Stimulated activated CD4-positive, alpha-beta T cell treated with anti-CD3 and anti-CD28 coated beads, Interleukin-12 subunit alpha, Interleukin-12 subunit beta, amount 100 ng/mL, for 4 hours (primary cell): Measurements from ENCODE around the gene WDR36.

ENCODE experiments used
- DNase-seq: peaks from one replicate; pipeline ENCODE4 v3.0.0-alpha.2; 2020

The WDR36 gene

DNA sequence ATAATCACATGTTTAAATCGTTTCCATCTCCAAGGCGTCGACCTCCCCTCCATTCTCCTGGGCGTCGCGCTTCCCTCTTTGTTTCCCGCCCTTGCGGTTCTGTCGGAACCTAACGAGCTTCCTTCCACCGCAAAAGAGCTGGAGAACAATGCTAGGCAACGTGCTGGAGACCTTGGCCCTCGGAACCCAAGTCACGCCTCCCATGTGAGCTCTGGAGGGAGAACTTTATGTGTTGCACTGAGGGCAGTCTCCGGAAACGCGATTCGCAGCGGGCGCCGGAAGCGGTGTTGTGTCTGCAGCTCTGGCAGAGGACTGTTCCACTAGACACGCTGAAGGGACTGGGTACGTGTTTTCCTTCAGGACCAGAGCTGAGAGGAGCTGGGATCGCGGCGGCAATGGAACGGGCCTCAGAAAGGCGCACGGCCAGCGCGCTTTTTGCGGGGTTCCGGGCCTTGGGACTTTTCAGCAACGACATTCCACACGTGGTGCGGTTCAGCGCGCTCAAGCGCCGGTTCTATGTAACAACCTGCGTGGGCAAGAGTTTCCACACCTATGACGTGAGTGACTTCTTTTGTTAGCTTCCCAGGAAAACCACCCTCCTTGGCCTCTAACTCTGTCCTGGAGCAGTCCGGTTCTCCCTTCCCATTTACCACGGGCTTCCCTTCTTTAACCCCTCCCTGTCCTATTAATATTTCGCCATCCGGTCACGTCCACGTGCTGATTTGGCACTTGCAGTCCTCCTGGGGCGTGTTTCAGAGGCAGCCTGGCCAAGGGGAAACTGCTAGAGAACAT is at the start of gene WDR36:
Gene WDR36 (plus strand): TSS at position 287 of the 792 bp plus-strand sequence. CDS start 109 bp downstream, at position 396.
- DNase-seq: peak; percentile 85

DNA sequence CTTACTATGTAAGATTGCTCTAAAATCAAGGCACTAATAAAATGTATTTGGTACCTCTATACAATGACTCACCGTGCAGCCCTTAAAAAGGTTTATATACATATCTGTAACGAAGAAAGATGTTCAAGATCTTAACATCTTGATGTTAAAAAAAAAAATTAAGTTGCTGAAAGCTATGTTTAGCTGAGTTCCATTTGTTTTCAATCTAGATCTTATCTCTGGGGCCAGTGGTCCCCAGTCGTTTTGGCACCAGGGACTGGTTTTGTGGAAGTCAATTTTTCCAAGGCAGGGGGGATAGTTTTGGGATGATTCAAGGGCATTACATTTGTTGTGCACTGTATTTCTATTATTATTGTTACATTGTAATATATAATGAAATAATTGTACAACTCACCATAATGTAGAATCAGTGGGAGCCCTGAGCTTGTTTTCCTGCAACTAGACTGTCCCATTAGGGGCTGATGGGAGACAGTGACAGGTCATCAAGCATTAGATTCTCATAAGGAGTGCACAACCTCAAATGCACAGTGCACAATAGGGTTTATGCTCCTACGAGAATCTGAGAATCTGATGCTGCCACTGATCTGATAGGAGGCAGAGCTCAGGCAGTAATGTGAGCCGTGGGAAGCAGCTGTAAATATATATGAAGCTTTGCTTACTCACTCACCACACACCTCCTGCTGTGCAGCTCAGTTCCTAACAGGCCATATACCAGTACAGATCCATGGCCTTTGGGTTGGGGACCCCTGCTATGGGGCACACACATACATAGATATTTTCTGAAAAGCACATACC is 48.2 kb upstream of the WDR36 start:
- DNase-seq: no peak

DNA sequence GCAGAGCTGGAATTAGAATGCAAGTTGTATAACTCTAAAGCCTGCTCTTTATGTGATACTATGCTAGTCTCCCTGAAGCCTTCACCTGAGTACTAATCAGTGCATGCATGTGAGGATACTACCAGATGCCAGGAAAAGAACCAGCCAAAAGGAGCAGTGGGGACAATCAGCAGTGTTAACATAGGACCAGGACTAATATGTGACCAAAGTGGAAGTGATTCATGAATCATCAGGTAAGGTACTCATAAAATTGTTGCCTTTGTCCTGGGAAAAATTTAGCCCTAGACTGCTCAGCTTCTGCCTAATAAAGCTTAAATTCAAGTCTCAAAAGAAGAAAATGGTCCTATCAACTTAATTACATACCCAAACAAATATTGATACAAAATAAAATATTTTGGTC is 34.1 kb upstream of the WDR36 start:
- no peak for DNase-seq

DNA sequence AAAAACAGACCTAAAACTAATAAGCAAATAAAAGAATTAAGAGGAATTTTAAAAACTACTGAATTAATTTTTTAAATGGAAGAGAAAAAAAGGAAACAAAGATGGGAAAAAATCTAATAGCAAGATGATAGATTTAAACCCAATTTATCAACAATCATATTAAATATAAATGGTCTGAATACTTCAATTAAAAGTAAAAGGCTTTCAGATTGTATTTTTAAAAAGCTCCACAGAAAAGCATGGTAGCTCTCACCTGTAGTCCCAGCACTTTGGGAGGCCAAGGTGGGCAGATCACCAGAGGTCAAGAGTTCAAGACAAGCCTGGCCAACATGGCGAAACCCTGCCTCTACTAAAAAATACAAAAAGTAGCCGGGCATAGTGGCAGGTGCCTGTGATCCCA is 32.0 kb upstream of the WDR36 start:
- DNase-seq: no peak

DNA sequence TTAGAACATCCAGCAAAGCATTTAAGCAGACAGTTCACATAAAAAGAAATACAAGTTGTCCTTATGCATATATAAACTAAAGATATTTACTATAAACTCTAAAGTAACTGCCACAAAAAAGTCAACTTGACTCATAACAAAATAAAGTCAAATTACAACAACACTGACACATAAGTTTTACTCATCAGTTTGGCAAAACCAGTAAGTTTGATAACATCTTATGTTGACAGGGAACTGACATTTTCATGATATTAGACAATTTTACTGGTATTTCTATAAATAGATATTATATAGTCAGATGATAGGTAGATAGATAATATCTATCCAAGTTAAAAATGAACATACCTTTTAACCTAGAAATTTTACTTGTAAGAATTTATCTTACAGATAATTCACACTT is 30.5 kb upstream of the WDR36 start:
- no peak for DNase-seq

DNA sequence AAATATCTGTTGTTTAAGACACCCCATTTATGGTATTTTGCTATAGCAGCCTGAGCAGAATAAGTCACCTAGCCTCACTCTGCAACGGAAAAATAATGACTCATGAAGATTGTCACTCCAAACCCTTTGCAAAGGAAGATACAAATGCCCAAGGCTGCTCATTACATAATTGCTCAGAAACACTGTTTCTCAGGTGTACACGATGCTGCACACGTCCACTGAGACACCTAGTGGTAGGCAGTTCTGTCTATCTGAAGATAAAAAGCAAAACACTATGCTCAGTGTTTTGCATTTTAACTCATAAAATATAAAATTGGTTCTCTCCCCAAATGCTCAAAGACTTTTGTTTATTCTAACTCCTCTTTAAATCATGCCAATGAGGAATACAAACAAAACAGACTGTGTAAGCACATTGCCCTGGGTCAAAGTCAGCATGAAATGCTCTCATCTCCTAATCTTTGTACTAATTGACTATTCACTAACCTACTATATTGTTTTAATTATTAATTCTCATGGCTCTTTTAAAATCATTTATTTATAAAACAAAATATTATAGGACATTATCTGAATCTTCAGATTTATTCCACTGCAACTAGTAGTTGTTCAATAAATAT is 28.3 kb upstream of the WDR36 start:
- no peak for DNase-seq

DNA sequence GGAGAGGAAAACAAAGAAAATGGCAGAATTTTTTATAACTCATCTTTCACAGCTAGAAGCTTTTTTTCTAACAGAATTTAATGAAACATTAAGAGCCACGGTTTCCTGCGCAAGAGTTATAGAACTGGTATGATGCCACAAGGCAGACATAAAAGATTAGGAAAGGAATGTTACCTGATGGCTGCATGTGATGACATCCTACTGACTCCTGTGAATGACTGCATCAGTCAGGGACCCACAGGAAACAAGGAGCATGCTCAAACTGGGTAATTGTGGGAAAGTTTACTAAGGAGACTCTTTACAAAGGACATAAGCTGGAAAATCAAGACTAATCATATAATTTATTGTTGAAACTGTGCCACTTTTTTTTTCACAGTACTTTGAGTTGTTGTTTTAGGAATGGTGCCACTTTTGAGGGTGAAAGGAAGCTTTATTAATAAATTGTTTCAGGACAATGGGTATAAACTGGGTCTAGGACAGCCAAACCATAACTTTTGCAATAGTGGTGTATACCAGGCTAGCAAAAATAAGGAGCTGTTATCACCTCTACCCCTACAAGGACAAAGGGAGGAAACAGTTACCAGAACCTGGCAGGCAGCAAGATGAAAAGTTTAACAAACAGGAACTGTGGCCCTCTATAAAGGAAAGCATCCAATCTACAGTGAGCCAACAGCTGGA is 25.7 kb upstream of the WDR36 start:
- DNase-seq: no peak

DNA sequence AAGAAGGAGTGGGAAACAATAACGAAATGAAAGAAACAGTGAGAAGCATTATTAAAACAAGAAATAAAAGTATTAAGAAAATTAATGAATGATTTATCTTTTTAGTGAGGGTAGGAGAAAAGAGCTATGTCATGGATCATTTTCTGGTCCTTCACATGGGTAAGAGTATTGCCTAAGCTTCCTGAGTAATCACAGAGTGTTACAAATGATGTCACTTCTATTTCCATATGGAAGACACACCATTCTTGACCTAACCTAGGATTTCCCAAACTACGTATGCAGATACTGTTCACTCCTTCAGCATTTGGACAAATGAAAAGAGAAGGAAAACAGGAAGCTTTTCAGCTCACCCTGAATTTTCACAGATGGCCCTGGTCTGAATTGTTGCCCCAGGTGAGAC is 23.9 kb upstream of the WDR36 start:
- no peak for DNase-seq

DNA sequence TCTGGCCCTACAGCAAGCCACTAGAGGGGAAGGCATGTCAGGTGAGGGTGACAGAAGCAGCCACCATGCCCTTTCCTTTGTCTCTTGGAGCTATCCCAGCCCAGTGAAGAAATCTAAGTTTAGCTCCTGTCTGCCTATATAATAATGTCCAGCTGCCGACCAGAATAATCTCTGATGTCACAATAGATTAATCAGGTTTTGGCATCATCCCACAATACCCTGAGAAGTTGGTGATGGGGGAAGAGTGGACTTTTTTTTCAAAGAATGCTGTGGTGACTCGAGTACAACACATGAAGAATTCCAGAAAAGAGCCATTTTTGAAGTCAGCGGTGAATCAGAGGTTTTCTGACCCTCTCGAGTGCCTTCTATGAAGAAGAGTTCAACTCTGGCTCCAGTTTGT is 22.3 kb upstream of the WDR36 start:
- no peak for DNase-seq

DNA sequence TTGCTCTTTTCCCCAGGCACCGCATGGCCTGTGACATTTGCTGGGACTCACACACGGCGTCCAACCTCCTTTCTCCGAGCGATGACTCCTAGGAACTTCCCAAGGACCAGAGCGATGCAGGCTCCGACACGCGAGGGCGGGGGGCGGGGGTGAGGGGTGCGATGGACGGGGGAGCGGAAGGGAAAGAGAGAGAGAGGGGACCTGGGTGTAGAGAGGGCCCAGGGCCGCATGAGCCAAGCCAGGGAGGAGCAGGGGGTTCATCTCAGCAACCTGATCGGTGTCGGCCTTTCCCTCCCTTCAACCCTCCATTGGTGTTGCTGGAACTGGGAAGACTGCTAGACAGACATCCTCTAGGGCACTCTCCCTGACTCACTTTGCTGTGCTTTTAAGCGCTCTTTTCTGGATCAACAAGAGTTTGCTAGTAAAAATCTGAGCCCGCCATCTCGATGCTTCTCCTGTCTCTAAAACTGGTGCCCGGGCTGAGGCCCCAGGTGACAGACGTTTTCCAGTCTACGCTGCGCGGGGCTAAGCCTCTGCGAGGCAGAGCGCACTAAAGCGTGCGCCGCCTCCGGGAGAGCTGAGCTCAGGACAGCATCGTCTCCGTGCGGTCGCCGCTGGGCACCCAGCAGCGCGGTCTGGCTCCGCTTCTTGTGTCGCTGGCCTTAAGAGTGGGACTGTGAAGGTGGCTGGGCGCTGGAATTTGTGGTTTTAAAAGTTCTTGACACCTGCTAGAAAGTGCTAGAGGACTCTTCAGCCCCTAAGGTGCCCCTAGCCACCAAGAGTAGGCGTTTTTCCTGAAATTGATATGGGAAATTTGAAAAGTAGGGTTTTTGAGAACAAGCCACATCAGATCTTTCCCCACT is 21.6 kb upstream of the WDR36 start:
- peak; percentile 25 for DNase-seq

DNA sequence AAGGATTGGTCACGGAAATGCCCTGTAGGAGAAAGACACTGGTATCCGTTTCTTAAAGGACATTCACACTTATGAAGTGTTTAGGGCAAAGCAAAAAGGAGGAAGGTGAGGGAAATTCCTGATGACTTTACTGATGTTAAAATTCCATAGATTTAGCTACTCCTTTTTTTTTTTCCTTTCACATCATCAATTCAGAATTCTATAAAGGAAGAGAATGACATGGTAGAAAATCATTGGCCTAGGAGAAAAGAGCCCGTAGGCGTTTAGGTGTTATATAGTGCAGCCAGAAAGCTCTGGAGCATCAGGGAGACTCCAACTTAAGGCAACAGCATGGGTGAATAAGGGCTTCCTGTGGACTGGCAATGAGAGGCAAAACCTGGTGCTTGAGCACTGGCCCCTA is 20.7 kb upstream of the WDR36 start, which contains the start of gene TSLP:
Gene TSLP (plus strand): TSS at position 301 of the 400 bp plus-strand sequence. CDS start 178 bp downstream, outside the sequence.
- no peak for DNase-seq

DNA sequence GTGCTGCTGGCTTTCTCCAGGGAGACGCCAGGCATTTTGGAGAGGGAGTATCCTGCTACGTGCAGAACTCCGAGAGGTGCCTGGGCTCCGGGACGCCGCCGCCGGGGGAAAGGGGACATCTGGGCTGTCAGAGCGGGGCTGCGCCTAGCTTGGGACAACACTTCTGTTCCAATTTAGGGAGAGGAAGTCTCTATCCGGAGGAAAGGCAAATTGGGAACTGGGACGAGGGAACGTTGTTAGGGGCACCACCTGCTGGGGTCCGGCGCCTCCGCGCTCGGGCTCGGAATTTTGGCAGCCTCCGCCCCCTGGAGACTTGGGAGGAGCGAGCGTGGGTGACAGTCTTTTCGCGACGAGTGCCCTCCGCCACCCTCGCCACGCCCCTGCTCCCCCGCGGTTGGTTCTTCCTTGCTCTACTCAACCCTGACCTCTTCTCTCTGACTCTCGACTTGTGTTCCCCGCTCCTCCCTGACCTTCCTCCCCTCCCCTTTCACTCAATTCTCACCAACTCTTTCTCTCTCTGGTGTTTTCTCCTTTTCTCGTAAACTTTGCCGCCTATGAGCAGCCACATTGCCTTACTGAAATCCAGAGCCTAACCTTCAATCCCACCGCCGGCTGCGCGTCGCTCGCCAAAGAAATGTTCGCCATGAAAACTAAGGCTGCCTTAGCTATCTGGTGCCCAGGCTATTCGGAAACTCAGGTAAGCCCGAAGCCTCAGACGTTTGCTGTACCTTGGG is 19.0 kb upstream of the WDR36 start:
- DNase-seq: peak; percentile 62

DNA sequence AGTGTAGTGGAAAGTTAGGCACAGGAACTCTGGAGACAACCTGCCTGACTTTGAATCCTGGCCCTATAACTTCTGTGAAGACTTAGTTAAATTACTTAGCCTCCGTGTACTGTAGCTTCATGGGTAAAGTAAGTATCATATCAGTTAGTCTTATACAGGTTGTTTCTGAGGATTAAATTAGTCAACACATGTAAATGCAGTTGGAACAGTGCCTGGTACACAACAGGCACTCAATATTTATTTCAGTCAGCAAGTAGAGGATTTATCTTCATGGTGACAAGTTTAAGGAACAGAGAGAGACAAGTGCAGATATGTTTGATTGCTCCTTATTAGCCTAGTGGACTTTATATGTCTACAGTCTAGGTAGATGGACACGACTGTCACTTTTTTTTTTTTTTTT is 17.9 kb upstream of the WDR36 start:
- DNase-seq: no peak

DNA sequence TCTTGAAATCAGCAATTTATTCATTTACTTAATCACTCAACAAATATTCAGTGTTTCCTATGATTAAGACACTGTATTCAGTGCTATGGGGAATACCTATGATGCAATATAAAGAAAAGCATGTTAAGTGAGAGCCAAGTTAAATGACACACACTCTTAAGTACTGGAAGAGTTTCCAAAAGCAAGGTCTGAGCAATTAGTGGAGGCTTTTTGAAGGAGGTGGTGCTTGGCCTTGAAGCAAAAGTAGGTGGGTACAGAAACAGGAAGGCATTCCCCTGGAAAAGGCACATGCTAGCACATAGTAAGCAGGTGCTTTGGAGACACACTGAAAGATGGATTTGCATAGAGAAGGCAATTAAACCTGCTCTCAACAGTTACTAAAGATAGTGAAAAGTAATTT is 16.6 kb upstream of the WDR36 start:
- DNase-seq: no peak

DNA sequence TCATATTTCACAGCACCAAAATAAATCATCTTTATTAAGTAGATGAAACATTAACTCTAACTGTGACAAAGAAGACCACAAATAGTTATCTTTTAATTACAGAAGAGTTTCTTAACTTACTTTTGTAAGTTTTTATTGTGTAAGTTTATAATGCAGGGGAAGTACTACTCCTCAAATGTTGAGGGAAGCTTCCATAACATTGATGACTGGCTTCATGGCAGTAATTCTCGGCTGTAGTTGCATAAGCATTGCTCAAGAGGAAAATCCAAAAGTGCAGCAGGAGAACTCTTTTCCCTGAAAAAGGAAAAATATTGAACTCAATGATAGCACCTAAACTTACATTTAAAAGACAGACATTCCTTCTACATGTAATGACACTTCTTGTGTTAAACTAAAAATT is 16.1 kb upstream of the WDR36 start:
- no peak for DNase-seq

DNA sequence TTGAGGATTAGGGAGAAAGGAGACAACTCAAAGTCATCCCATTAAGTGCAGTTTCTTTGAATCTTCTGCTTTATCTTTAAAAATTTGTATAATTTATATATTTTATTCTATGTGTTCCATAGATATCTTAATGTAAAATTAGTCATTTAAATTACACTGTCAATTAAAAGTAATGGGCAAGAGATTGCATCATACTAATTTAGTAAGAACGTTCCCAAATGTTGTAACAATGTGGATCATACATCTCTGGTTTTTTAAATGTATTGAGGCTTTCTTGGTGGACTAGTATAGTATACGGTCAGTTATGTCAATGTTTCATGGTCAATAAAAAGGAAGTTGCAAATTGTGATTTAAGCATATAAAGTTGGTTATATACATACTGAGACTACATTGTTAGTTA is 14.5 kb upstream of the WDR36 start:
- DNase-seq: no peak

DNA sequence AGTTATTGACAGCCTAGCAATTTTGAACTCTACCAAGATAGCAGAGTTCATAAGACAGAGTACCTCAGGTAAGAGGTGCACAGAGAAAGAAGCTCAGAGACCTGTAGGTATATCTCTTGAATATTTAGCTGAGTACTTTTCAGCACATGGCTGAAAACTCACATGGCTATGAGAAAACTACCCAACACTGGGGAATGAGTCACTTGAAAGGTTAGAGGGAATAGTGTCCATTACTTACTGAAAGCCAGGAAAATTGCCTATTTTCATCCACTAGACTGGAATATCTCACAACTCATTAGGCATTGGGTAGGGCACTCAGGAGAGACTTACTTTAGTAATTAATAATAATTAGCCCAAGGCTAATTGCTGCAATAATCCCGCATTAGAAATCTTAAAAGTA is 12.3 kb upstream of the WDR36 start:
- DNase-seq: no peak

DNA sequence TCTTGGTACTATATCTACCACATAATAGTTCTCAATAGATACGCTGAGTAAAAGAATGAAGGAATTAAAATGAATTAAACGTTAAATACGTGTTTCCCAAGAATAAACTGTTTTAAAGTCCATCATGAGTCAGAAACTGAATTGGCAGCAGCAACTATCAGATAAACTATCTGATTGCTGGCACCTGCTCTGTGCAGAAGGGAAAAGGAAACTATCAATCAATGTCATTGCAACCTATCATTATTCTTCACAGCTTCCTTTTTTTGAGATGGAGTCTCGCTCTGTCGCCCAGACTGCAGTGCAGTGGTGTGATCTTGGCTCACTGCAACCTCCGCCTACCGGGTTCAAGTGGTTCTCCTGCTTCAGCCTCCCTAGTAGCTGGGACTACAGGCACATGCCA is 8.8 kb upstream of the WDR36 start:
- DNase-seq: no peak

DNA sequence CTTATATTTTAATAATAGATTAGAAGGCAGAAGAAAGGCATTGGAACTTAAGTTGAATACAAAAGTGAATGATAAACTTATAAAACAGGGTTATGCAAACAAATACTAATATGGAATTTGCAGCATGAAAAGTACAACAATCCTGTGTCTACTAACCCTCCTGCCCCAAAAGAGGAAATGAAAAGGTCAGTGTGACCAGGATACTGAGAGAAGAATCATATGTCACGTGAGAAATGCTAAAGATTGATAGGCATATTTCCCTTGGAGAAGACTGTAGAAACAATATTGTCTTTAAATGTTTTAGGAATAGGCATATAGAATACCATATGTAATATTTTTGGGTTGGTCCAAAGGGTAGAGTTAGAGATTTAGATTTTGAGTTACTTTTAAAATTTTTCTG is 3.8 kb downstream of the WDR36 start:
- DNase-seq: no peak

DNA sequence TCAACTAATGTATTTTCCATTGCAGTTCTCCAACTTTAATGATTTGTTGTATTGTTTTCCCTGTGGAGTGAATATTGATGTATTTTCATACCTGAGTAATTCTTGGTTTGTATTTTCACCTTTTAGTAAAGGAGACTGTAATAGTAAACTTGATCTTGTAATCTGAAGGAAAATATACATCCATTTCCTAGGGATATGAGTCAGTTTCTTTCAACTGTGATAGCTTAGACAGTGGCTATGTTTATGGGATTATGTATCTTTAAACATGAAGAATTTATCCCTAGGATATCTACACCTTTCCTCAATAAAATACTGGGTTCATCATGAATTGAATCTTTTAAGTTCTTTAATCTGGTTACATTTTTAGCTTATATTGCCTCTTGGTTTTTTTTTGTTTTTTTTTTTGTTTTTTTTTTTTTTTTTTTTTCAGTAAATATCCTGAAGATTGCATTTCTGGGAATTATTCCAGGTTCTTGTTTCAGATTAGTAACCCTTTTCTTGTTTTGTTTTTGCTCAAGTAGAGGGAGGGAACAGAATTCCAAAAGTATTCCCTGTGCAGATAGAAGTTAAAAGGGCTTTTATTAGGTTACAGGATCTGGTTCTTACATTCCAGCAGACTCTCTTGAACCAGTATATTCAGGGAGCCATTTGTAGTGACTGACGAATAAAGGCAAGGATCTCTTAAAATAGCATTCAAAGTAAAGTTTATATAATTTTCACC is 7.1 kb downstream of the WDR36 start:
- no peak for DNase-seq
